Measurements from ENCODE around the gene KIF3C. TPM values are rescaled to one million over a fixed set of nuclear protein-coding genes. Genes with fewer than 3 reads are reported as not detected.

Gene KIF3C
- total RNA-seq, 1 donor from 2014 or later: 13.2 TPM

- DNase-seq (ENCODE audit: low spot score): no peak
- Histone ChIP-seq H3F3A (ENCODE audit: low read depth) (no peaks in the 10 kb centered on the region), H4K20me1 (ENCODE audit: low read depth) (no peaks in the 10 kb centered on the region), H2AFZ (replicated peaks) (no peak overlapping the region), H3K4me1 (no peaks in the 10 kb centered on the region), H3K9me3 (ENCODE audit: low read depth) (no peaks in the 10 kb centered on the region), H3K79me2 (ENCODE audit: low read depth) (no peaks in the 10 kb centered on the region), H3K4me3 (no peak overlapping the region), H3K27me3 (no peaks in the 10 kb centered on the region), H3K36me3 (peaks cover 4% of the 10 kb centered on the region), H3K27ac (no peak overlapping the region), H3K9ac (no peak overlapping the region), H3K4me2 (no peak overlapping the region)
- Mint-ChIP-seq H3K36me3 (peaks cover 10% of the 10 kb centered on the region), H3K27ac (no peak overlapping the region), H3K4me3 (no peak overlapping the region), H3K9me3 (no peaks in the 10 kb centered on the region), H3K4me1 (no peaks in the 10 kb centered on the region), H3K27me3 (ENCODE audit: insufficient read depth, low read depth) (no peaks in the 10 kb centered on the region)
- no peak for TF ChIP-seq CTCF (IDR thresholded peaks at IDR 0.05)
- TF ChIP-seq EZH2phosphoT487 (IDR thresholded peaks at IDR 0.05): no peak
- TF ChIP-seq EZH2 (IDR thresholded peaks at IDR 0.05): no peak
These were observed 48.7 kb downstream of the KIF3C start for GRCh38 chr2:25933622-25934021.

DNA sequence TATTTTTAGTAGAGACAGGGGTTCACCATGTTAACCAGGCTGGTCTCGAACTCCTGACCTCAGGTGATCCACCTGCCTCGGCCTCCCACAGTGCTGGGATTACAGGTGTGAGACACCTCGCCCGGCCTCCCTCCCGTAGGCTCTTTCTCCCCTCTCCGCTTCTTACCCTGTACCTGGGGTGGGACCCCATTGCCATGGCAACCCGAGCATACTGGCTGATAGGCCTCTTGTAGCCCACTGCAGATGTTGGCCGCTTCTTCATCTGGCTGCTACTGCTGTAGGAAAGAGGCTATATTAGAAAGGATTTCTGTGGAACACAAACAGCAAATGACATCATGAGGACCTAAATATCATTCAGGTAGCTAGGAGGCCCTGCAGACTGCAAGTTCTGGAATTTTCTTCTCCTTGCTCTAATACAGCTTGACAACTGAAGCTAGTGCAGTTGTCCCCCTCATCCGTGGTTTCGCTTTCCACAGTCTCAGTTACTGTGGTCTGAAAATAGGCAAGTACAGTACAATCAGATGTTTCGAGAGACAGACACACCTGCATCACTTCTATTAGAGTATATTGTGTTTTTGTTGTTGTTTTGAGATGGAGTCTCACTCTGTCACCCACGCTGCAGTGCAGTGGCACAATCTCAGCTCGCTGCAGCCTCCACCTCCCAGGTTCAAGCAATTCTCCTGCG lies 52.4 kb downstream of the KIF3C start:
- no peak for DNase-seq (ENCODE audit: low spot score)
- Mint-ChIP-seq H3K27ac (no peak overlapping the region), H3K4me1 (no peaks in the 10 kb centered on the region), H3K9me3 (no peaks in the 10 kb centered on the region), H3K36me3 (peaks cover 20% of the 10 kb centered on the region), H3K4me3 (no peak overlapping the region), H3K27me3 (ENCODE audit: insufficient read depth, low read depth) (peaks cover 2% of the 10 kb centered on the region)
- H3K4me2 ChIP-seq: no peak overlapping the region
- H3F3A ChIP-seq (ENCODE audit: low read depth): no peaks in the 10 kb centered on the region
- H4K20me1 ChIP-seq (ENCODE audit: low read depth): no peaks in the 10 kb centered on the region
- H3K9me3 ChIP-seq (ENCODE audit: low read depth): no peaks in the 10 kb centered on the region
- no peaks in the 10 kb centered on the region for H3K4me1 ChIP-seq
- H3K27ac ChIP-seq: no peak overlapping the region
- TF ChIP-seq EZH2 (IDR thresholded peaks at IDR 0.05): no peak
- no peak overlapping the region for H2AFZ ChIP-seq (replicated peaks)
- H3K36me3 ChIP-seq: peaks cover 4% of the 10 kb centered on the region
- H3K27me3 ChIP-seq: no peaks in the 10 kb centered on the region
- H3K9ac ChIP-seq: no peak overlapping the region
- H3K79me2 ChIP-seq (ENCODE audit: low read depth): no peaks in the 10 kb centered on the region
- H3K4me3 ChIP-seq: no peak overlapping the region

- TF ChIP-seq EZH2 (IDR thresholded peaks at IDR 0.05) (no peak), EZH2phosphoT487 (IDR thresholded peaks at IDR 0.05) (no peak), CTCF (IDR thresholded peaks at IDR 0.05) (no peak)
- H3K4me1 Mint-ChIP-seq: no peaks in the 10 kb centered on the region
- no peaks in the 10 kb centered on the region for H3F3A ChIP-seq (ENCODE audit: low read depth)
- no peaks in the 10 kb centered on the region for H3K79me2 ChIP-seq (ENCODE audit: low read depth)
- H3K9ac ChIP-seq: no peak overlapping the region
- H3K27me3 Mint-ChIP-seq (ENCODE audit: insufficient read depth, low read depth): peaks cover 4% of the 10 kb centered on the region
- H3K27ac Mint-ChIP-seq: no peak overlapping the region
- H3K27me3 ChIP-seq: no peaks in the 10 kb centered on the region
- no peak overlapping the region for H3K4me3 Mint-ChIP-seq
- peaks cover under 1% of the 10 kb centered on the region for H3K36me3 ChIP-seq
- no peak overlapping the region for H2AFZ ChIP-seq (replicated peaks)
- H3K9me3 ChIP-seq (ENCODE audit: low read depth): no peaks in the 10 kb centered on the region
- H3K9me3 Mint-ChIP-seq: no peaks in the 10 kb centered on the region
- DNase-seq (ENCODE audit: low spot score): no peak
- H3K4me2 ChIP-seq: no peak overlapping the region
- H3K27ac ChIP-seq: no peak overlapping the region
- H3K36me3 Mint-ChIP-seq: peaks cover 17% of the 10 kb centered on the region
- H4K20me1 ChIP-seq (ENCODE audit: low read depth): no peaks in the 10 kb centered on the region
- H3K4me1 ChIP-seq: no peaks in the 10 kb centered on the region
- no peak overlapping the region for H3K4me3 ChIP-seq
These were observed 53.6 kb downstream of the KIF3C start for GRCh38 chr2:25928668-25929067.

DNA sequence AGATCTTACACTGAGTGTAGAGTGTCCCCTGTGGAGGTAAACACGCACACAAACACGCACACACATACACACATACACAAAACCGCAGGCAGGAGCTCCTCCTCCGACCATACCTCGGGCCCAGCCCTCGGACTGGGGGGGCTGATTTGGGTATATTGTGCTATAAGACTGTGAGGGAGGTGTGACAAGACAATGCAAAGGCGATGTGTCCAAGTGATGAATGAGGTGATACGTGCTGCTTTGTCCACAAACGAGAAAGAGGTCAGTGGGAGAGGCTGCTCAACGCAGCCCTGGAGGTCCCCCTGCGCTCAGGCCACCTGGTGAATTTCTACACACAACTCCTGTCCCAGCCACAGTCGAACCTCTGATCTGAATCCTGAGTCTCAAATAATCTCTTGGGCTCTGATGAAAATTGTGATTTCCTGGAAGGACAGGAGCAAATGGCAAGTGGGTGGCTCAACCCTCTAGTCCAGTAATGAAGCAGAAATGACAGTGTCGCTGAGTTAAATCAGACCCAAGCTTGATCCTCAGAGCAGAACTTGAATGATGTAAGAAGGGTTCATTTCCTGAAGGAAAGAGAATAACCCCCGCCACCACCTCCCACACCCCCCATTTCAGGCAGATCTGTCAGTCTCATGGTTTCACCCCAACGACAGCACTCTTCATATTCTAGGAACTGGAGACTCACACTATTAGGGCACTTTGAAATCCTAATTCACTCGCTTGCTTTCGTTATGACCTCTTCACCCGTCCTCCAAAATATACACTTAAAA lies 55.1 kb downstream of the KIF3C start:
- Mint-ChIP-seq H3K27ac (no peak overlapping the region), H3K9me3 (no peaks in the 10 kb centered on the region), H3K27me3 (ENCODE audit: insufficient read depth, low read depth) (peaks cover 4% of the 10 kb centered on the region), H3K36me3 (peaks cover 17% of the 10 kb centered on the region), H3K4me3 (no peak overlapping the region), H3K4me1 (no peaks in the 10 kb centered on the region)
- Histone ChIP-seq H3F3A (ENCODE audit: low read depth) (no peaks in the 10 kb centered on the region), H3K27me3 (no peaks in the 10 kb centered on the region), H2AFZ (replicated peaks) (no peak overlapping the region), H3K4me2 (no peak overlapping the region), H3K79me2 (ENCODE audit: low read depth) (no peaks in the 10 kb centered on the region), H3K36me3 (no peaks in the 10 kb centered on the region), H3K4me3 (no peak overlapping the region), H3K9me3 (ENCODE audit: low read depth) (no peaks in the 10 kb centered on the region), H3K4me1 (no peaks in the 10 kb centered on the region), H3K27ac (no peak overlapping the region), H4K20me1 (ENCODE audit: low read depth) (no peaks in the 10 kb centered on the region), H3K9ac (no peak overlapping the region)
- DNase-seq (ENCODE audit: low spot score): no peak
- no peak for TF ChIP-seq CTCF (IDR thresholded peaks at IDR 0.05)
- TF ChIP-seq EZH2 (IDR thresholded peaks at IDR 0.05): no peak
- no peak for TF ChIP-seq EZH2phosphoT487 (IDR thresholded peaks at IDR 0.05)
